ENCODE data around the gene MC3R.

The MC3R gene

GRCh38 chr20:56249956-56250355 lies 1.4 kb downstream of the MC3R start:
- H3K9me3 Mint-ChIP-seq = peaks cover 2% of the 10 kb centered on the region
- no peaks in the 10 kb centered on the region for H3K36me3 Mint-ChIP-seq (ENCODE audit: low read depth)
- no peak overlapping the region for H3K27ac Mint-ChIP-seq
- no peak overlapping the region for H3K4me3 Mint-ChIP-seq
- TF ChIP-seq CTCF (IDR thresholded peaks at IDR 0.05; ENCODE audit: unreplicated experiment in 3 of 3) = no peak
- H3K27me3 Mint-ChIP-seq (ENCODE audit: low read depth) = peaks cover 48% of the 10 kb centered on the region
- no peaks in the 10 kb centered on the region for H3K4me1 Mint-ChIP-seq

GRCh38 chr20:56257604-56258003 lies 9.1 kb downstream of the MC3R start:
- H3K4me3 Mint-ChIP-seq = no peak overlapping the region
- no peak overlapping the region for H3K27ac Mint-ChIP-seq
- H3K36me3 Mint-ChIP-seq (ENCODE audit: low read depth) = no peaks in the 10 kb centered on the region

GRCh38 chr20:56259948-56260347 lies 11.4 kb downstream of the MC3R start:
- Mint-ChIP-seq H3K27me3 (ENCODE audit: low read depth) (peaks cover 25% of the 10 kb centered on the region), H3K4me3 (no peak overlapping the region), H3K4me1 (no peaks in the 10 kb centered on the region), H3K36me3 (ENCODE audit: low read depth) (no peaks in the 10 kb centered on the region), H3K9me3 (peaks cover 5% of the 10 kb centered on the region), H3K27ac (no peak overlapping the region)
- TF ChIP-seq CTCF (IDR thresholded peaks at IDR 0.05; ENCODE audit: unreplicated experiment in 3 of 3) = no peak

More at GRCh38 chr20:56257604-56258003, 9.1 kb downstream of the MC3R start:
- no peaks in the 10 kb centered on the region for H3K4me1 Mint-ChIP-seq
- H3K9me3 Mint-ChIP-seq = peaks cover 2% of the 10 kb centered on the region
- no peak for TF ChIP-seq CTCF (IDR thresholded peaks at IDR 0.05; ENCODE audit: unreplicated experiment in 3 of 3)
- H3K27me3 Mint-ChIP-seq (ENCODE audit: low read depth) = peaks cover 19% of the 10 kb centered on the region

- Mint-ChIP-seq H3K27ac (no peak overlapping the region), H3K4me3 (no peak overlapping the region), H3K36me3 (ENCODE audit: low read depth) (no peaks in the 10 kb centered on the region), H3K4me1 (no peaks in the 10 kb centered on the region), H3K27me3 (ENCODE audit: low read depth) (peaks cover 10% of the 10 kb centered on the region), H3K9me3 (peaks cover 10% of the 10 kb centered on the region)
- no peak for TF ChIP-seq CTCF (IDR thresholded peaks at IDR 0.05; ENCODE audit: unreplicated experiment in 3 of 3)
Measured at GRCh38 chr20:56268536-56268935, 20.0 kb downstream of the MC3R start.

GRCh38 chr20:56271974-56272373 lies 23.4 kb downstream of the MC3R start:
- peaks cover 24% of the 10 kb centered on the region for H3K9me3 Mint-ChIP-seq
- H3K4me1 Mint-ChIP-seq = no peaks in the 10 kb centered on the region
- no peak overlapping the region for H3K27ac Mint-ChIP-seq
- H3K27me3 Mint-ChIP-seq (ENCODE audit: low read depth) = no peaks in the 10 kb centered on the region
- TF ChIP-seq CTCF (IDR thresholded peaks at IDR 0.05; ENCODE audit: unreplicated experiment in 3 of 3) = no peak
- no peak overlapping the region for H3K4me3 Mint-ChIP-seq
- H3K36me3 Mint-ChIP-seq (ENCODE audit: low read depth) = no peaks in the 10 kb centered on the region

GRCh38 chr20:56273491-56273890 lies 25.0 kb downstream of the MC3R start:
- Mint-ChIP-seq H3K36me3 (ENCODE audit: low read depth) (no peaks in the 10 kb centered on the region), H3K4me1 (no peaks in the 10 kb centered on the region), H3K9me3 (peaks cover 32% of the 10 kb centered on the region), H3K4me3 (no peak overlapping the region), H3K27me3 (ENCODE audit: low read depth) (no peaks in the 10 kb centered on the region), H3K27ac (no peak overlapping the region)
- TF ChIP-seq CTCF (IDR thresholded peaks at IDR 0.05; ENCODE audit: unreplicated experiment in 3 of 3) = no peak

Data from nephron (organoid).